ENCODE results near the gene CRYBG1. TPM values are rescaled to one million over a fixed set of nuclear protein-coding genes. Genes with fewer than 3 reads are reported as not detected.

The CRYBG1 gene
- total and polyA plus RNA-seq, 2 of the 4 experiments (the other 2 are of a cell fraction): 0.38 to 1.1 TPM

DNA sequence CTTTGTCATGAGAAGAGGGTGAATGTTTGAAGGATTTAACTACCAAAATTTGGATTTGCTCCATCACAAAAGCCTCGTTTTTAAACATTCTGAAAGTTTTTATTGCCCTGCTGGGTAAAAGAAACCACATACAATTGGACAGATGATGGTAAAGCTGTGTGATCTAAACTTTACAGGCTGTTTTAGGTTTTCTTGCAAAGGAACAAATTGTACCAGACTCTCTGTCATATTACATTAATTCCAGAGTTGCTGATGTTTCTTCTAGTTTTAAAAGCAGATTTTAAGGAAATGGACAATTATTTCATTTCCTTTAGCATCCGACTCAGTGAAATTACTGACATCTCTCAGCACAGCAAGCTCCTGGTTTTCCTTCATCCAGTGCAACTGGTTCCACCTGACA lies 53.2 kb downstream of the CRYBG1 start:
- Histone ChIP-seq H2BK120ac (ENCODE audit: low read depth, low read length) (no peak overlapping the region), H3K23ac (ENCODE audit: low read depth, low read length) (no peak overlapping the region), H4K5ac (ENCODE audit: low read depth, low read length) (no peak overlapping the region), H2BK5ac (ENCODE audit: low read depth, low read length, poor library complexity, severe bottlenecking) (no peak overlapping the region), H3K9ac (ENCODE audit: low read depth, low read length) (no peak overlapping the region), H3K18ac (ENCODE audit: low read depth, low read length) (no peak overlapping the region), H4K91ac (ENCODE audit: insufficient read depth, low read depth, low read length) (no peak overlapping the region), H4K20me1 (ENCODE audit: insufficient read depth, low read length) (no peaks in the 10 kb centered on the region), H3K9me1 (ENCODE audit: insufficient read depth, low read length) (no peaks in the 10 kb centered on the region), H3K79me1 (ENCODE audit: low read depth in 1 of 2, low read length in 2 of 2) (no peaks in the 10 kb centered on the region), H3K4me2 (ENCODE audit: low read depth, low read length) (no peak overlapping the region), H2AK9ac (replicated peaks; ENCODE audit: low read depth, low read length, poor library complexity) (no peak overlapping the region), H3K27me3 (ENCODE audit: control insufficient read depth, insufficient read depth, low read length) (peaks cover 25% of the 10 kb centered on the region), H2AFZ (replicated peaks; ENCODE audit: low read length, poor library complexity) (no peak overlapping the region), H3K4me1 (ENCODE audit: control insufficient read depth, insufficient read depth, low read length) (no peaks in the 10 kb centered on the region), H3K36me3 (ENCODE audit: control insufficient read depth, insufficient read depth, low read length) (no peaks in the 10 kb centered on the region), H4K8ac (ENCODE audit: low read depth in 2 of 2, low read length in 2 of 2) (no peak overlapping the region), H3K9me3 (ENCODE audit: control insufficient read depth, insufficient read depth, low read length) (no peaks in the 10 kb centered on the region), H2AK5ac (ENCODE audit: low read depth, low read length) (no peak overlapping the region), H3K4me3 (ENCODE audit: insufficient read depth, low read depth, low read length) (no peak overlapping the region), H2BK15ac (ENCODE audit: low read depth, low read length) (no peak overlapping the region), H3K56ac (ENCODE audit: extremely low read depth, insufficient read depth, low read length) (no peak overlapping the region), H3K27ac (ENCODE audit: insufficient read depth, low read length) (no peak overlapping the region), H3K14ac (replicated peaks; ENCODE audit: low read depth, low read length) (no peak overlapping the region), H3K4ac (ENCODE audit: low read depth, low read length) (no peak overlapping the region), H2BK20ac (ENCODE audit: low read depth, low read length) (no peak overlapping the region)
- no CpG with 5 or more reads among the region's 2 CpGs for WGBS, 2 experiments (ENCODE audit: extremely low coverage in 2 of 2, insufficient read length in 1 of 2)
- intact Hi-C loops (cut with micrococcal nuclease) (no loop called here), dilution Hi-C loops (cut with HindIII; ENCODE audit: low sequenced_read_pairs, unreplicated experiment) (no loop called here), in situ Hi-C loops (cut with MboI; ENCODE audit: low sequenced_read_pairs) (no loop called here)
- DNase-seq (no peak), ATAC-seq (ENCODE audit: low read depth) (no peak)
- ChIA-PET CTCF (interaction anchor here (0.6 kb wide), 1 partner anchor 262 kb away, joined by 4 read pairs; no protein-coding TSS in a partner anchor), POLR2A (ENCODE audit: unreplicated experiment) (no interaction called here)
- no peak for TF ChIP-seq CHD1 (IDR thresholded peaks at IDR 0.05; ENCODE audit: low read depth, low read length)
- TF ChIP-seq, protein P1, sequence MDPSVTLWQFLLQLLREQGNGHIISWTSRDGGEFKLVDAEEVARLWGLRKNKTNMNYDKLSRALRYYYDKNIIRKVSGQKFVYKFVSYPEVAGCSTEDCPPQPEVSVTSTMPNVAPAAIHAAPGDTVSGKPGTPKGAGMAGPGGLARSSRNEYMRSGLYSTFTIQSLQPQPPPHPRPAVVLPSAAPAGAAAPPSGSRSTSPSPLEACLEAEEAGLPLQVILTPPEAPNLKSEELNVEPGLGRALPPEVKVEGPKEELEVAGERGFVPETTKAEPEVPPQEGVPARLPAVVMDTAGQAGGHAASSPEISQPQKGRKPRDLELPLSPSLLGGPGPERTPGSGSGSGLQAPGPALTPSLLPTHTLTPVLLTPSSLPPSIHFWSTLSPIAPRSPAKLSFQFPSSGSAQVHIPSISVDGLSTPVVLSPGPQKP (IDR thresholded peaks at IDR 0.05; ENCODE audit: borderline replicate concordance, low read depth, low read length): no peak
- TF ChIP-seq CEBPB (IDR thresholded peaks at IDR 0.05; ENCODE audit: low read depth, low read length): no peak
- no peak for TF ChIP-seq RAD21 (IDR thresholded peaks at IDR 0.05; ENCODE audit: low read length)
- BruUV-seq (replicated peaks): no TSS peak

All from IMR-90 (cell line).